Measurements from ENCODE around the gene KCNAB1. TPM values are rescaled to one million over a fixed set of nuclear protein-coding genes. Genes with fewer than 3 reads are reported as not detected.

Gene KCNAB1
- total RNA-seq, 1 experiment from 2014 or later = not detected

GRCh38 chr3:156332304-156332703 lies 211.9 kb downstream of the KCNAB1 start:
- no peaks in the 10 kb centered on the region for H3K9me3 ChIP-seq (ENCODE audit: control insufficient read depth in 1 of 2, insufficient read depth in 1 of 2, low read depth in 1 of 2, low read length in 2 of 2)
- intact Hi-C loops (cut with micrococcal nuclease) = no loop called here
- H3K27ac ChIP-seq (ENCODE audit: low read depth, low read length) = no peak overlapping the region
- ATAC-seq = no peak
- no peaks in the 10 kb centered on the region for H3K27me3 ChIP-seq (ENCODE audit: insufficient read depth, low read length)
- ChIA-PET POLR2A (no interaction called here), RAD21 (ENCODE audit: low non-redundant PET in 1 of 2, low total read pairs in 2 of 2, uncharacterized antibody in 2 of 2, unreplicated experiment in 2 of 2) (no interaction called here), CTCF (no interaction called here)
- no TSS peak for BruUV-seq (replicated peaks)
- H3K36me3 ChIP-seq (ENCODE audit: control insufficient read depth in 1 of 2, insufficient read depth in 2 of 2, low read length in 2 of 2) = no peaks in the 10 kb centered on the region
- H4K20me1 ChIP-seq (ENCODE audit: insufficient read depth) = no peaks in the 10 kb centered on the region
- no peak overlapping the region for H3K4me2 ChIP-seq (ENCODE audit: low read length)
- no peak overlapping the region for H3K9ac ChIP-seq (ENCODE audit: low read length)
- no peak overlapping the region for H2AFZ ChIP-seq (ENCODE audit: low read depth, low read length, poor library complexity, severe bottlenecking)
- peaks cover 0 to 5% of the 10 kb centered on the region in 2 experiments; a peak in 1 of 4 replicates for H3K4me1 ChIP-seq (ENCODE audit: control insufficient read depth in 1 of 2, insufficient read depth in 2 of 2, low read length in 2 of 2)
- H3K79me2 ChIP-seq (ENCODE audit: insufficient read depth, low read length) = no peaks in the 10 kb centered on the region
- no peaks in the 10 kb centered on the region for H3K9me2 ChIP-seq (ENCODE audit: insufficient read depth)
- no peak for DNase-seq (ENCODE audit: low read depth, low spot score)
- TF ChIP-seq, protein P1, sequence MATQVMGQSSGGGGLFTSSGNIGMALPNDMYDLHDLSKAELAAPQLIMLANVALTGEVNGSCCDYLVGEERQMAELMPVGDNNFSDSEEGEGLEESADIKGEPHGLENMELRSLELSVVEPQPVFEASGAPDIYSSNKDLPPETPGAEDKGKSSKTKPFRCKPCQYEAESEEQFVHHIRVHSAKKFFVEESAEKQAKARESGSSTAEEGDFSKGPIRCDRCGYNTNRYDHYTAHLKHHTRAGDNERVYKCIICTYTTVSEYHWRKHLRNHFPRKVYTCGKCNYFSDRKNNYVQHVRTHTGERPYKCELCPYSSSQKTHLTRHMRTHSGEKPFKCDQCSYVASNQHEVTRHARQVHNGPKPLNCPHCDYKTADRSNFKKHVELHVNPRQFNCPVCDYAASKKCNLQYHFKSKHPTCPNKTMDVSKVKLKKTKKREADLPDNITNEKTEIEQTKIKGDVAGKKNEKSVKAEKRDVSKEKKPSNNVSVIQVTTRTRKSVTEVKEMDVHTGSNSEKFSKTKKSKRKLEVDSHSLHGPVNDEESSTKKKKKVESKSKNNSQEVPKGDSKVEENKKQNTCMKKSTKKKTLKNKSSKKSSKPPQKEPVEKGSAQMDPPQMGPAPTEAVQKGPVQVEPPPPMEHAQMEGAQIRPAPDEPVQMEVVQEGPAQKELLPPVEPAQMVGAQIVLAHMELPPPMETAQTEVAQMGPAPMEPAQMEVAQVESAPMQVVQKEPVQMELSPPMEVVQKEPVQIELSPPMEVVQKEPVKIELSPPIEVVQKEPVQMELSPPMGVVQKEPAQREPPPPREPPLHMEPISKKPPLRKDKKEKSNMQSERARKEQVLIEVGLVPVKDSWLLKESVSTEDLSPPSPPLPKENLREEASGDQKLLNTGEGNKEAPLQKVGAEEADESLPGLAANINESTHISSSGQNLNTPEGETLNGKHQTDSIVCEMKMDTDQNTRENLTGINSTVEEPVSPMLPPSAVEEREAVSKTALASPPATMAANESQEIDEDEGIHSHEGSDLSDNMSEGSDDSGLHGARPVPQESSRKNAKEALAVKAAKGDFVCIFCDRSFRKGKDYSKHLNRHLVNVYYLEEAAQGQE (IDR thresholded peaks at IDR 0.05; ENCODE audit: low read depth) = no peak
- no peak for TF ChIP-seq EZH2phosphoT487 (IDR thresholded peaks at IDR 0.05; ENCODE audit: borderline replicate concordance)
- no peak for TF ChIP-seq EZH2 (IDR thresholded peaks at IDR 0.05)
- TF ChIP-seq ATF3 (IDR thresholded peaks at IDR 0.05) = no peak
- TF ChIP-seq TCF7L2 (IDR thresholded peaks at IDR 0.05; ENCODE audit: borderline replicate concordance, extremely low read depth, insufficient read depth, insufficient read length) = no peak
- TF ChIP-seq ZFX (IDR thresholded peaks at IDR 0.05) = no peak
- TF ChIP-seq, protein P2, sequence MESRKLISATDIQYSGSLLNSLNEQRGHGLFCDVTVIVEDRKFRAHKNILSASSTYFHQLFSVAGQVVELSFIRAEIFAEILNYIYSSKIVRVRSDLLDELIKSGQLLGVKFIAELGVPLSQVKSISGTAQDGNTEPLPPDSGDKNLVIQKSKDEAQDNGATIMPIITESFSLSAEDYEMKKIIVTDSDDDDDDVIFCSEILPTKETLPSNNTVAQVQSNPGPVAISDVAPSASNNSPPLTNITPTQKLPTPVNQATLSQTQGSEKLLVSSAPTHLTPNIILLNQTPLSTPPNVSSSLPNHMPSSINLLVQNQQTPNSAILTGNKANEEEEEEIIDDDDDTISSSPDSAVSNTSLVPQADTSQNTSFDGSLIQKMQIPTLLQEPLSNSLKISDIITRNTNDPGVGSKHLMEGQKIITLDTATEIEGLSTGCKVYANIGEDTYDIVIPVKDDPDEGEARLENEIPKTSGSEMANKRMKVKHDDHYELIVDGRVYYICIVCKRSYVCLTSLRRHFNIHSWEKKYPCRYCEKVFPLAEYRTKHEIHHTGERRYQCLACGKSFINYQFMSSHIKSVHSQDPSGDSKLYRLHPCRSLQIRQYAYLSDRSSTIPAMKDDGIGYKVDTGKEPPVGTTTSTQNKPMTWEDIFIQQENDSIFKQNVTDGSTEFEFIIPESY (IDR thresholded peaks at IDR 0.05; ENCODE audit: extremely low read depth, insufficient replicate concordance, low read length) = no peak
- no peak for TF ChIP-seq SRF (IDR thresholded peaks at IDR 0.05; ENCODE audit: low read depth)
- TF ChIP-seq ELF1 (IDR thresholded peaks at IDR 0.05; ENCODE audit: borderline replicate concordance, low read depth) = no peak
- TF ChIP-seq, protein P3, sequence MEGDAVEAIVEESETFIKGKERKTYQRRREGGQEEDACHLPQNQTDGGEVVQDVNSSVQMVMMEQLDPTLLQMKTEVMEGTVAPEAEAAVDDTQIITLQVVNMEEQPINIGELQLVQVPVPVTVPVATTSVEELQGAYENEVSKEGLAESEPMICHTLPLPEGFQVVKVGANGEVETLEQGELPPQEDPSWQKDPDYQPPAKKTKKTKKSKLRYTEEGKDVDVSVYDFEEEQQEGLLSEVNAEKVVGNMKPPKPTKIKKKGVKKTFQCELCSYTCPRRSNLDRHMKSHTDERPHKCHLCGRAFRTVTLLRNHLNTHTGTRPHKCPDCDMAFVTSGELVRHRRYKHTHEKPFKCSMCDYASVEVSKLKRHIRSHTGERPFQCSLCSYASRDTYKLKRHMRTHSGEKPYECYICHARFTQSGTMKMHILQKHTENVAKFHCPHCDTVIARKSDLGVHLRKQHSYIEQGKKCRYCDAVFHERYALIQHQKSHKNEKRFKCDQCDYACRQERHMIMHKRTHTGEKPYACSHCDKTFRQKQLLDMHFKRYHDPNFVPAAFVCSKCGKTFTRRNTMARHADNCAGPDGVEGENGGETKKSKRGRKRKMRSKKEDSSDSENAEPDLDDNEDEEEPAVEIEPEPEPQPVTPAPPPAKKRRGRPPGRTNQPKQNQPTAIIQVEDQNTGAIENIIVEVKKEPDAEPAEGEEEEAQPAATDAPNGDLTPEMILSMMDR (IDR thresholded peaks at IDR 0.05 in 2 of 3, conservative IDR thresholded peaks at IDR 0.05 in 1 of 3; ENCODE audit: borderline replicate concordance in 1 of 3, insufficient read depth in 1 of 3, low read depth in 2 of 3, low read length in 2 of 3) = no peak
- no peak for TF ChIP-seq YY1 (IDR thresholded peaks at IDR 0.05; ENCODE audit: extremely low read depth, insufficient replicate concordance, low read depth, low read length)
- no peak for TF ChIP-seq ZNF274 (IDR thresholded peaks at IDR 0.05; ENCODE audit: low read depth, low read length)
- no peak for TF ChIP-seq CBX3 (IDR thresholded peaks at IDR 0.05; ENCODE audit: low read depth)
- no peak for TF ChIP-seq SIN3A (IDR thresholded peaks at IDR 0.05; ENCODE audit: low read depth)
- no peak for TF ChIP-seq JUND (IDR thresholded peaks at IDR 0.05)
- TF ChIP-seq POLR2AphosphoS5 (IDR thresholded peaks at IDR 0.05; ENCODE audit: low read depth, low read length) = no peak
- no peak for TF ChIP-seq EGR1 (IDR thresholded peaks at IDR 0.05; ENCODE audit: low read depth)
- TF ChIP-seq POLR2A (IDR thresholded peaks at IDR 0.05; ENCODE audit: borderline replicate concordance, extremely low read depth, insufficient read depth, insufficient read length) = no peak
- no peak overlapping the region for H3K4me3 ChIP-seq (replicated peaks in 1 of 2; ENCODE audit: low read depth in 1 of 2, low read length in 2 of 2)

Measured in HCT116 (cell line).